Amniotic stem cell (primary cell): ENCODE data around the gene FBXL14.

Source experiments
- DNase-seq: peaks from one replicate; lab custom pipeline; 2025; lab: John Stamatoyannopoulos, UW

Gene FBXL14

DNA sequence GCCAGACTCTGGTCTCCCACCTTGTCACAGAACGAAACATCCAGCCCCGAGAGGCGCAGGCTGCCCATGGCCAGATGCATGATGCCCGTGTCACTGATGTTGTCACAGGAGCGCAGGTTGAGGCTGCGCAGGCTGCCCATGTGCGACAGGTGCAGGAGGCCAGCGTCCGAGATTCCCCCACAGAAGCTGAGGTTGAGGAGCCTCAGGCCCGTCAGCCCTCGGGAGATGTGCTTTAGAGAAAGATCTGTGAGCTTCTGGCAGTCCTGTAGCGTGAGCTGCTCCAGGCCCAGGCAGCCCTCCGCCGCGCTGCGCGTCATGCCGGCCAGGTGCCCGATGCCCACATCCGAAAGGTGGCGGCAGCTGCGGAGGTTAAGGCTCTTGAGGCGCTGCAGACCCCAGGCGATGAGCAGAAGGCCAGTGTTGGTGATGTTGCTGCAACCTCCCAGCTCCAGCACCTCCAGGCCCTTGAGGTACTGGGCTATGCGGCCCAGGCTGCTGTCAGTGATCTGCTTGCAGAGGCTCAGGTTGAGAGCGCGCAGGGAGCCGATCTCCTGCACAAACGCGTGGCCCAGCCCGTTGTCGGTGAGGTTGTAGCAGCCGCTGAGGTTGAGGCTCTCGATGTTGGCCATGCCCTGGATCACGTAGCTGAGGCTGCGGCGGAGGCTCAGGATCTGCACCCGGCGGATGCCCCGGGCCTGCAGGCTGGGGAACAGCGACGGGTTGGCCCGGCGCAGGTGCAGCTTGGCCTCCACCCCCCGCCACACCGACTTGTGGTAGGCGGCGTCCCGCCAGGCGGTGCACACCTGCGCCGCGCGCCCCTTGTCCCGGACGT, 991 bp downstream of the FBXL14 start:
- DNase-seq = no peak

DNA sequence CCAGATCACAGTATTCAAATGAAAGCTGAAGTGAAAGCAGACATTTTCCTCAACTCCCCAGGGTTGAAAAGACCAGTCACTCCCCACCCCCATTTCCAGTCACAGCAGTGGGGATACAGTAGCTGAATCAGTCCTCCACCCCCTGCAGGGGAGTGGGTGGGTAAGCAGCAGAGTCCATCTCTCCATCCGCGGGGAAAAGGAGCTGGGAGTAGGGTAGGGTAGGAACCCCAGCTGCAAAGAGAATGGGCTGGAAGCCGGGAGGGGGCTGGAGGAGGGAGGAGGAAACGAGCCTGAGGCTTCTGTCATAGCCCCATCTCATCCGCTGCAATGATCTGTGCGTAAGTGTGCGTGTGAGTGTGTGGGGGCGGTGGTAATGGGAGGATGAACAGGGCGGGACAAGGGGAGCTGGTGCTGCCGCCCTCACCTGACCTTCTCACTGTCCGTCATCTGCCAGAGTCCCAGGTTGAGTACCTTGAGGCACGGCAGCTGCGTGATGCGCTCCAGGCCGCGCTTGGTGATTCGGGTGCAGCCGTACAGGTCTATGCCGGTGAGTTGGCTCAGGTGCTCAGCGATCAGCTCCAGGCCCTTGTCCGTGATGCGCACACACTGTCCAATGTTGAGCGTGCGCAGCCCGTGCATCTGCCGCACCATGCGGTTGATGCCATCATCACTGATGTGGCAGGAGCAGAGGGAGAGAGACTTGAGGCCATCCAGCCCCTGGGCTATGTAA, 1.8 kb downstream of the FBXL14 start:
- no peak for DNase-seq

DNA sequence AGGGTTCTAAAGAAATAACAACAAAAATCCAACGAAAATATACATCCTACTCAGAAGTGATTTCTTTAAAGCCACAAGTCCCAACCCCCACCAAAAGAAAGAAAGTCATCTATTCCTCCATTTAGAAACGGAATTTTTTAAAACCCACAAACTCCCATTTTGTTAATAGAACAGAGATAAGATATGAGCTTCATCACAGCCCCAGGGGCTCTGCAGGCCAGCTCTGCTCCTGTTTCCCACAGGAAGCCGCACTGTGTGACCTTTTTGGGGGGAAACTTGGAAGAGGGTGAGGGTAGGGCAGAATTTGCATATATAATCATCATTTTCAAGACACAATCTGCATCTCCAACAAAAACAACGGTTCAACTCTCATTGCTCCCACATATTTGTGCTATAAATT, 2.8 kb downstream of the FBXL14 start:
- no peak for DNase-seq

DNA sequence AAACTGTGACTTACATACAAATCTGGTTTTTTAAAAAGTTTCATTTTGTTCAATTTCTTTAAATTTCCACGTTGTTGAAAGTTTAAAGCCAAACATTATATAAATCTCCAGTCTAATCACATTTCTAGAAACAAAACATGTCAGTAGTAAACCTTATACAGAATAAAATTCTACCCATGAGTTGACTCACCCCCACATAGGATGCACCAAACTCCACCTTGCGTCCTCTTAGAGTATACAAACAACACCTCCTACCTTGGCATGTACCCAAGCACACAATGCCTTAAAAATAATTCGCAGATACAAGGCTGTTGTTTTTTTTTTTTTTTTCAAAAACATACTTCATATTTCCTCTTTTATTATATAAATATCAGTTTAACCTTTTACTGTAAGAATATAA, 3.3 kb downstream of the FBXL14 start:
- no peak for DNase-seq

DNA sequence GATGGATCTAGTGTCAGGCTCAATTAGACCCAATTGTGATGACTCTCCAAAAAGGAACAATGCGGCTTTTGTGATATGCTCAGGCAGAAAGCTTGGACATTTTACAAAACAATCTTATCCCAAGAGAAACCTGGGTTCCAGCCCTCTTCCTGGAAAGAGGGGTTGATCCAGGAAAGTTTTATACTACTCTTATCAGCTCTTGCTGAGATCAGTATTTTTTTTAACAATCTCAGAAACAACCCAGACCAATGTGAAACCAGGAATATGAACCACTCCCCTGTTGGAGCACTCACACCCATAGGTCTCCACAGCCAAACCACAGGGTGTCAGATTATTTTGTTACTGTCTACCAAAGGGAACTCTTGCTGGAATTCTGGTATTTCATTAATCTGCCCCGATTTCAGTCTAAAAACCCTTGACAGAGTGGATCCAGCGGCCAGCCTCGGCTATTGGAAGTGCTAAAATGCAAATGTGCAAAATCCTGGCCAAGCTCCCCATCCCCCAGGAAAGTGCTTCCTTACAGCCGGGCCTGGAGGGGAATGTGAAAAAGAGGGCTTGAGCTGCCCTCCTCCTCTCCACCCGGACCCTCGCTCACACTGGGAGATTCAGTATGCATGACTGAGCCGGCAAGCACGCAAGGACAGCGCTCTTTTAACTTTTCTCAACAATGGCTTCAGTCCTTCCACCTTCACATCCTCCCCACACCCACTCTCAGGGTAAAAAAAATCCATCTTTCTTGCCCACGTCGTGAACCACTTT, 4.0 kb downstream of the FBXL14 start:
- DNase-seq = no peak

DNA sequence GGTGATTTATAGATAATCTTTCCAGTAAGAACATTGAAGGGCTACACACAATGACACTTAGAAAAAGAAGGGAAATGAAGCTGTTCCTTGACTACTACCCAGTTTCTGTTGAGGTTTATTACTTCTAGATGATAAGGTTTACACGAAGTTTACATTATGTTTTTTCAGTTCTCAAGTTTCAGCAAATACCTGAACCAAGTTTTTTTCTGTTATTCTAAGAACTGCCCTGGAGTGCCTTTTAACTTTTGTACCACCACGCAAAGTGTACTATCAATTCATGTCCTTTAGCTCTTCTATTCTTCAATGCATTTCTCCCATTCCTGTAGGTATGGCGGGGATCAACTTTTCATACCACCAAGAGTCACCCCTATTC, 5.8 kb downstream of the FBXL14 start:
- DNase-seq = no peak

DNA sequence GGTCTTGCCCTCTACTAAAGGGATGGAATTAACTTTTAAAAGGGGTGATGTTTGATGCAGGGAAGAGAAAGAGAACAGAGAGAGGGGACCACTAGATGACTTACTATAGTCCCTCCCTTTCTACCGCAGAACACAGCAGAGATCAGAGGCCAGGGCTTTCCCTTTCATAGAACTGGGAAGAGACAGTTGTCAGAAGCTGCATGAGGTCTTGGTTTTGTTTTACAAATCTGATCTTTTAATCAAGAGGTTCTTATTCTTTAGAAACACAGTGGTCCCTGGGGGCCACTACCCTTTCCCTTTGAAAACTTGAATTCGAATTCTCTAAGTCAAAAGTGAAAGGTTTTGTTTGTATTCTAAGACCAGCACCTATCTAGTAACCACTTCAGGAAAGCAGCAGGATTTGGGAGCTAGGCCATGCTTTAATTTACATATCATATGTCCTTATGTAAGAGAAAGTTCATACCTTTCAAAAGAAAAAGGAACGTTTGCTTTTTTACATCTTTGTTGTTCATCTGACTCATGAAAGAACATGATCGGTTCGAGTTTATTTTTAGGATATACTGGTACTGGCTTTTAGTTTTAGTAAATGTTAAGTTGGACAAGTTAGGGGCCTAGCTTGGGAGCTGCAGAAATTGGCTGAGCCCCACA, 6.3 kb downstream of the FBXL14 start:
- no peak for DNase-seq

DNA sequence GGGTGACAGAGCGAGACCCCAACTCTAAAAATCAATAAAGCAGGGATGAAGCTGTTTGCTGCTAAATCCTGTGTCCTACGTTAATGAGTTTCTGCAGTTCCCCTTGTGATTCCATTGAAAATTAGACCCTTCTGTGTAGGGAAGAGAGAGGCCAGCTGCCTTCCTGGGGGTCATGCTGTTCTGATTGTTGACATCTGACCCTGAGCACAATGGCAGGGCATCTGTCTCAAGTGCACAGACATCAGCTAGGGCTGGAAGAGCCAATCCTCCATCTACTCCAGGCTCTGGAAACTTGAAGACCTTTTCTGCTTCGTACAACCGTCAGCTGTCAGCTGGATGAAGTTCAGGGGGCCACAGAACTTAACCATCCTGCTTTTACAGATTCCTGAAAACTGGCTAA, 10.1 kb downstream of the FBXL14 start:
- DNase-seq = no peak

DNA sequence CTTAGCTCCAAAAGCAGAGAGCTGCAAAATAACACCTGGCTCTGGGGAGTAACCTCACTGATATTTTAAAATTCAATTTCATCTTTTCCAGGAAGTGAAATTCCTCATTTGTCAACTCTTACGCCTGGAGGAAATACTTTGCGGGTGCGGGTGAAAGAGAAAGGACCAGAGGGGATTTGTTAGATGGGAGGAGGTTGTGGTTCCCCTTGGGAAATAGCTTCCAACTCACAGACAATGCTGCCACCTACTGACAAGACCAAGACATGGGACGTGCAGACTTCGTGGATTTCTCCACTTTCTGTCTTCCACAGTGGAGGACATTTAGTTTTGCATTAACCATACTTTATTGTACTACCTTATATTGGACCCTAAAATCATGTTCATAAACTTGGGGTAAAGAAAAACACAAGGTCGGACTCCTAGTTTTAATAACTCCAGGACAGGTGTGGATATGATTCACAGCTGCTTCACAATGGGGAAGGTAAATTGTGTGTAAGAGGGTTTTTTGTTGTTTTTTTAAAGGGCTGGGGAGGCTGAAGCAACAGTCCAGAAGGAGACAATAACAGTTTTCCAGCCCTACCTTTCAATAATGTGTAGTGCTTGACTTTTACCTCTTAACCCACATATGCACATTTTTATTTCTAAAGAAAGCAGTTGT, 10.8 kb downstream of the FBXL14 start:
- DNase-seq = peak; percentile 81

DNA sequence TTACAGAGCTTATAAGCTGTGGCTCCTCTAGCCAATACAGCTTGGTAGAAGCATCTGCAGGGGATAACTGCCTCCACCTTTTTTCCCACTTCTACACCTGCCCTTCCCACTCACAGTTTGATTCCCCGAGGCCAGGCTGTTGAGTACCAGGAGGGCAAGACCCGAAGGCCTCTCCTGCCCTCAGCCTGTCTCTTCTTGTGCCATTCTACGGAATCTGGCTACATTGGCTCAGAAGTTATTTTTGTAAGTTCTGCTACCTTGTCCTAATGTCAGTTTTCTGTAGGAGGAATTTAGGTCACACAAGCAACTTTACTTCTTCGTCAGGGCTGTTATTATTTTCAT, 11.7 kb downstream of the FBXL14 start:
- DNase-seq = no peak

DNA sequence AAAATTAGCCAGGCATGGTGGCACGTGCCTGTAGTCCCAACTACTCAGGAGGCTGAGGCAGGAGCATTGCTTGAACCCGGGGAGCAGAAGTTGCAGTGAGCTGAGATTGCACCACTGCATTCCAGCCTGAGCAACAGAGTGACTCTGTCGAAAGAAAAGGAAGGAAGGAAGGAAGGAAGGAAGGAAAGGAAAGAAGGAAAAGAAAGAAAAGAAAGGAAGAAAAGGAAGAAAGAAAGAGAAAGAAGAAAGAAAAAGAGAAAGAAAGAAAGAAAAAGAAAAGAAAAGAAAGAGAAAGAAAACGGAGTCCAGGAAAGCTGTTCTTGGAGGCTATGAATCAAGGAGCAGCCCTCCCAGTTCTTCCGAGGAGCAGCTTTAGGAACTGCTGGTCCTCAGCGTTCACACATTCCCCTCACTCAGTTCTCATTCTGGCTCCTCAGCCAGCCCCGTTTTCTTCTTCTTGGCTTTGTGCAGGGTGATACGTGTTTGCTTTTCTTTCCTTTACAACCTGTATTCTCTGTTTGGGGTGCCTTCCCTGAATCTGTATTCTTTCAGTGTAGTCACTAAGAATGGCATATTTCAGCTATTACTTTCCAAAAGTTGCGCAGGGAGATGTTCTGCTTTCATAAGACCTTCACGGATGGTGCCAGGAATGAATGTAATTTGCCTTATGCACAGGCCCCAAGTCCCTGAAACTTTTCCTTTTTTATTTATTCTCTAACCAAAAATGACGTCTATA, 12.2 kb downstream of the FBXL14 start:
- no peak for DNase-seq

DNA sequence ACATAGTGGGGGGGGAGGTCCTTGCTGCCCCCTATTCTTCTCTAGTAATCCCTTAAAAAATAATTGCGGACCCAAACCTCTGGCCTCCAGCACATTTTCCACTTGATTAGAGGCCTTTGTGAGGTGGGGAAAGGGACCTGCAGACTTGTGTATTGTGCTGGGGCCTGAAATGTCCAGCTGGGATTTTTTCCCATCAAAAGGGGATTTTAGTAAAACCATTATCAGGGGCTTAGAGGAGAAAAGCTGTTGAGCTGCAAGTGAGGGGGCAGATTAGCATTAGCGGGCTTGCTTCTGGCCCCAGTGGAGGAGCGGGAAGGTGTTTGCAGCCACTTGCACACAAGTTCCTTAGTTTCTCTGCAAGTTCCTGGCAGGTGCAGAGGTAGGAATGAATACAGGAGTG, 13.9 kb downstream of the FBXL14 start:
- DNase-seq = no peak

DNA sequence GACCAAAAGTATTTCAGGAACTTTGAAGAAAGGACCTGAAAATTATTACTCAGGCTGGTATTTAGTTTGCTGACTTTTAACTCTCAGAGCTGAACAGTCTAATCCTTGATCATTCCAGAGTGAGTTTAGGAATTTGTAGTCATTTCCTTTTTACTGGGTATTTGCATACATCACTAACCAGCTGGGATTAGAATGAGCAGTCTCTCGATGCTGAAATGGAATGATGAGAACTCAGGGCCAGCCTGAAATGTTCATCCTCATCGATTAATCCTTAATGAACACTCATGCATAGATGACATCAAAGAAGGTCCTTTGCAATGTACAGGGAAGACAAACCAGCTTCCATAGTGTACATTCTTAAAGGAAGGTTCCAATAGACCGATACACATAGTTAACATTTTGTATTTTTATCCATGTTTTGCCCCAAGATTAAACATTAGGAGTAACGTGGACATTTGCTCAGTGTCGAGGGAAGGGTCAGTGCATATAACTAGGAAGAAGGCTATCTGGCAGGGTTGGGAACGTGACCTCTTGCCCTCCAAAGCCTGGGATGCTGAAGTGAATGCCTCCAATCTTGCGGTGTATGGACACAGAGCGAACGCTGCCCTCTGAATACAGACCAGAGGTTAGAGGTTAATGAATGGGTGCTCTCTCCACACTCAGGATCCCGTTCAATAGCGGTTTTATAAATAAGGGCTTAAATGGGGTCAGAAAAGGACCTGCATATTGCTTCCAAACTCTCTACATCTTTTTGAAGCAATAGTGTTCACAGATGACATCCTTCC, 14.5 kb downstream of the FBXL14 start:
- no peak for DNase-seq

DNA sequence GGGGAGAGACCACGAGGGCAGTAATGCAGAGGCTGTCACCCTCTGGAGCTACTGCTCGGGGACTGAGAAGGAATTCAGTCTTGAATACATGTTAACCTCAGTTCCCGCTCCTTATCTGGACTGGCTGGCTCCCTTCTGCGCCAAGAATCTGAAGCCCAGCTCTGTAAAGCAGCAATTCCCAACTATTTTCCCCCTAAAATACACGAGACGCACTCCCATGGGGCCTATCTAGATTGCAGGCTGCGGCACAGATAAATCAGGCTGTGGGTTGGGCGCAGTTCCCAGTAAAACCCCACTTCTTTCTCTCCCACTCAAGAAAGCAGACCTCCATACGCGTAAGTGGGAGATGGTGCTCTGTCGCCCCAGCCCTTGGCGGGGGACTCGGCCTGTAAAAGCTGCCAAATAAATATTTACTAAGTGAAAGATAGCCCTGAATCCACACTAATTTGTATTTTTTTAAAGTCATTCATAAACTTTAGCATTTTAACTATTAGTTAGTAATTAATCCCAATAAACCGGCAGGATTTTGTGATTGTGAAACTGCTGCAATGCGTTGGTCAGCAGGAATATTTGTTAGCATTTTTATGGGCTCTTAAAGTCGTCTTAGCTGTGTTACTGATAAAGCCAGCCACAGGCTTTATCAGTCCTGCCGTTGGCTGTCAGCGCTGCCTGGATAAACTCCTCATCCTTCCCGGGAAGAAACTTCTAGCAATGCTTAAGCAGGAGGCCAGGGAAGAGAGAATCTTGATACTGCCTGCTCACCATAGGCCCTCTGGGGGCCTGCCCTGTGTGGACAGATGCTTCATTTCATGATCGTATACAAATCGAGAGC, 17.8 kb downstream of the FBXL14 start:
- DNase-seq = no peak

DNA sequence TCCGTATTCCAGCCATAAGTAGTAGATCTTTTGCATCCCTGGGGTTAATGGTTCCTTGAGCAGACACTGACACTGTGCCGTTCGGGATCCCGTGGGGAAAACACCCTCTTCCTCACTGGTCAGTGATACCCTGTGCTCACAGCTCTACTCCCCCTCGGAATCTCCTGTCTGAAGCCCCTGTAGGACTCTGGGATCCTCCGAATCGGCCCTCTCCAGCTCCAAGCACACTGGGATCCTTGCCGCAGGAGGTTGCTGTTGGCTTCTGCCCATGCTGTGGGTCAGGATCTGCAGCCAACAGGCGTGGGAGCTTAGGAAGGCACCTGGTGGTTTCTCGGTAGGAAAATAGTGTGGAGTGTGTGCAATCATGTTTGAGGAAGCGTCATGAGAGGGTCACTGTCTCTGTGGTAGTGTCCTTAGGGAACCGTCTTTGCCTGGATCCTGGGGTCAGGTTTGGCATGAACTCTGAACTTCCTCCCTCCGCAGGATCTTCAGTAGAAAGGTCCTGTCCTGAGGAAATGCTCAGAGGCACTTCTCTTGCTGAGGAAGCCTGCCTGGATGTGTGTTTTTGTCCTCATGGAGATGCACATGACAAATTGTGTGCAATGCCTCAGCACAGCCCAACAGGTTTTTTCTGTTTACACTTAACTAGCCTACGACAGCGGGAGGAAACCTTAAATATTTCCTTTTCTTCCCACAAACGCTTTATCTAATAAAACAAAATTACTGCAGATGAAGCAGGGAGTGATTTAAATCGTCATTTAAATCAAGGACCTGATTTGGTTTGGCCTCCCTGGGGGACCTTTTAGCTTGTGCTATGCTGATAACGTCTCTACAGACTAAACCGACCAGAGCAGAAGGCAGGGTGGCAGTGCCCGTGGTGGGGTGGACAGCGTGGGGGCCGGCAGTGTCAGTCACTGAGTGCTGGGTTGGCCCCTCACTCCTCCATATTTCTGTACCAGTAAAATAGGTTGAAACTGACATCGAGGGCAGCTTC, 18.7 kb downstream of the FBXL14 start:
- no peak for DNase-seq

DNA sequence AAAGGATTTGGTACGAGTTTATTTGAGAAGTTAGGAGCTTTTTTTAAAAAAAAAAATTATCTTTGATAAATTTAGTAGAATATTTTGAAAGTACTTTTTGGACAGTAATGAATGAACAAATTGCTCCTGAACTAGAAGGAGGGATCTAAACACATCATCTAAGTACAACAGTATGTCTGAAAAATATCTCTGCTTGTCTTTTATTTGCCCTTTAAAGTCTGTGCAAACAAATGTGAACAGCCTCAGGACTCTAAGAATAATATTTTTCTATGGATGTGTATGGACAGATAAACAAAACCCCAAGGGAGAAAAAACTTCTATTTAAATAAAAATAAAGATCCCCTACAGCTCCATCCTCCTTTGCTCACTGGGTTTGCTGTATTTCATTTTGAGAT, 19.5 kb downstream of the FBXL14 start:
- no peak for DNase-seq

DNA sequence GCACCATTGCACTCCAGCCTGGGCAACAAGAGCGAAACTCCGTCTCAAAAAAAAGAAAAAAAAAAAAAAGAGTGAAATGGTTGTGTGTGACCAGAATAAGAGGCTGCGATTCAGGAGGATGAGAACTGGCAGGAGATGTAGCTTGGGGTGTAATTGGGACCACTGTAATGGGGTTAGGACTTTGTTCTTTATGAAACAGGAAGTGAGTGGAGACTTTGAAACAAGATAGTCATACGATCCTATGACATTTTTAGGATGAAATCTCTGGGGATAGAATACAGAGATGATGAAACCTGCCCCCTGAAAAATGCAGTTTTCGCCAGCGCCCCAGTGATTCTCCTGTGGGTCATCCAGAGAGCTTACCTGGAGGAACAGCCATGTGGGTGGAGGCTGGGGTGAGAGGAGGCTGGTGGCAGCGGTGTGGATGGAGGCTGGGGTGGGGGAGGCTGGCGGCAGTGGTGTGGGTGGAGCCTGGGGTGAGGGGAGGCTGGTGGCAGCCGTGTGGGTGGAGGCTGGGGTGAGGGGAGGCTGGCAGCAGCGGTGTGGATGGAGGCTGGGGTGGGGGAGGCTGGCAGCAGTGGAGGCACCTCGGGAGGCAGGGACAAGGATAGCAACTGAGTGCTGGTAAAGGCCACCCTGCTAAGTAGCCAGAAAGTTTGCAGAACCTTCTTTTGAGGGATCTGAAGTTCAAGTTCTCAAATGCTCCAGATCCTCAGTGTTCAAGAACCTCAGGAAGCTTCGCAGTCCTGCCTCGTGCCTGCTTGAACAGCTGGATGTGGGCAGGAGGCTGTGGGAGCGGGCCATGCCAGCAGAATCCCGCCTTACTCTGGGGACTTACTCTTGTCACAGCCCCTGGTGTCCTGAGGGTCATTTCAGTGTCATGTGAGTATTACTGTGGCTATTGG, 20.2 kb downstream of the FBXL14 start:
- DNase-seq = no peak
